ENCODE data around the gene TSHZ1.

The TSHZ1 gene

DNA sequence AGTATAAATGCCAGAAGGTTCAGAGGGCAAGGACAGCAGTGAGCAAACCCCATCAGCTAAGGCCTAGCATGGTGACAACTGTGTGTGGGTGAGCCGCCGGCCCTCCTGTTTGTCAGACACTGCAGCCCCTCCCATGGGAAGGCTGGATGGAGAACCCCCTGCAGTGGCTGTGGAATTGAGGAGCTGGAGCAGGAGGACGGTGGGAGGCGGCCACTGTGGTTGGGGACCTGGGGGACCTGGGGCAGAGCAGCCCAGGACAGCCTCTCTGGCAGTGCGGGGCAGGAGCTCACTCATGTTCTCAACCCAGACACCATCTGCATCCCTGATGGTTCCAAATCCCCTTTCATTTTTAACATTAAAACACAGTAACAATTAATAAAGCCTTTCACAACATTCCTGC lies 68.8 kb downstream of the TSHZ1 start:
- FAIRE-seq: no peak

DNA sequence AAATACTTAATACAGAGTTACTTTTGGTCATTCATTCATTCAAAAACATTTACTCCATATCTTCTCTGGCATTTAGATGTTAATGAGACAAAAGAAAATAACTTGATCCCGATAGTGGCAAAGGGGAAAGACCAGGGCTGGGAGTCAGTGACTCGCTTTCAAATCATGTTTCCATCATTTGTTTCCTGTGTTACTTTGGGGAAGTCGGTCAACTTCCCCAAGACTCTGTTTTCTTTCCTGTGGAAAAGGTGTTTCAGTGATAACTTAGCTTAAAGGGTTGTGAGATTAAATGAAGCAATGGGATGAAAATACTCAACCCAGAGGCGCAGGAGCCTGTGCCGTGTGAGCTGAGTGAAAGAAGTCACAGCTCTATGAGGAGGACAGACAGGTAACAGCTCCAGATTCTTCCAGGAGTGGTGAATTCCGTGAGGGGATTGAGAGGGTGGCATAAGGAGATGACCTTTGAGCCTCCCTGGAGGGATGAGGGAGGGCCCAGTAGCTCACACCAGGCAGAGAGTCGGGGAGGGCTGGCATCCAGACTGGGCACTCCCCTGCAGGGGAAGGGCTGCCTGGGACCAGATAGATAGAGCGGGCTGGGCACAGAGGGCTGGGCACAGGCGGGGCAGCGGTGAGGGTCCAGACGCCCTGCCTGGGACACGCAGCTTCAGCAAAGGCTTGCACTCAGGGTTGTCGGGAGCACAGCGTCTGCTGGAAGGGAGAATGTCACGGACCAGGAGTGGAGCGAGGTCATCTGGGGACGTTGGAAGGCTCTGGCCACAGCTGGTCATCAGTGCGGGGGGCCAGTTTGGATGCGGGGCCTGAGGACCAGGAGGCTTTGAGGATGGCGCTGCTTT lies 70.1 kb downstream of the TSHZ1 start:
- FAIRE-seq: no peak

DNA sequence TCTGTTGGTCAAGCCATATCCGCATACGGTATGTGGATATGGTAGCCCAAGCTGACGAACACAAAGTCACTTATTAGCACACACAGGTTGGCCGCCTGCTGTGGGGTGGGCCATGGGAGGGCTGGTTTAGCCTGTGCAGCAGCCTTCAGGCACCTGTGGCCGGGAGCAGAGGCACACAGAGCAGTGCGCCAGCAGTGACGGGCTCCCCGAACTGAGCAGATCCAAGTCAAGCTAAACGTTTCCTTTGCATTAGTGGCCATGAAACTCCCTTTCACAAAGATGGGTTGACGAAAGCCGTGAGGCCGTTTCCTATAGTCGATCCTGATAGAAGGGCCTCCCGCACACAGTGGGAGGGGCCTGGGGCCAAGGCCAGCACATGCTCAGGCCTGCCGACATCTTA lies 72.1 kb downstream of the TSHZ1 start:
- no peak for FAIRE-seq

DNA sequence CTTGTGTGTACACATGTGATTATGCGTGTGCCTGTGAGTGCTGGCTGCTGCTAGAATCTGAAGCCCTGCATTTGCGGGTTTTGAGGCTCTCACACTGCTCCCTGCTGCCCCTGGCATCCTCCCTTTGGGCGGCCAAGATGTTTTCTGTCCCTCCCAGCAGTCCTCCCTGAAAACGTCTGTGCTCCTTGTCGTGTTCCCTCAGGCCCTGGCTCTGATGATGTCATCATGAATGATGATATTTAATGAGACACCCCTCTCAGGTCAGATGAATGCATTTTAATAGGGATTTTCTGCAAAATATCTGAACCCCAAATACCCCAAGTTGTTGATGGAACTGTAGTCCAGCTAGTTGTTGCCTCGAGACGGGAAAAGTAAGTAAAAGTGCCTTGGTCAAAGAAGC lies 73.1 kb downstream of the TSHZ1 start:
- FAIRE-seq: no peak

DNA sequence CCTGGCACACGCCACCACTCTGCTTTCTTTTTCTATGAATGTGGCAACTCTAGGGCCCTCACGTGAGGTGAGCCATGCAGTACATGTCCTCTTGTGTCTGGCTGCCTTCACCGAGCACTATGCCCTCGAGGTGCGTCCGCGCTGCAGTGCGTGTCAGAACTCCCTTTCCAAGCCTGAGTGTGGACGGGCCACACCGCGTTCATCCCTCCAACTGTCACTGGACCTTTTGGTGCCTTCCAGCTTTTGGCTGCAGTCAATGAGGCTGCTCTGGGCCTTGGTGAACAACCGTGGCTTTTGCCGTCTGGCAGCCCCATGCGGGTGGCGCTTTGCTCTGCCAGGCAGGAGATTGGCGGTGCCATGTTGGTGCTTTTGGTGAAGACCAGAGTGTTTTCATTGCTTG lies 74.0 kb downstream of the TSHZ1 start:
- no peak for FAIRE-seq

DNA sequence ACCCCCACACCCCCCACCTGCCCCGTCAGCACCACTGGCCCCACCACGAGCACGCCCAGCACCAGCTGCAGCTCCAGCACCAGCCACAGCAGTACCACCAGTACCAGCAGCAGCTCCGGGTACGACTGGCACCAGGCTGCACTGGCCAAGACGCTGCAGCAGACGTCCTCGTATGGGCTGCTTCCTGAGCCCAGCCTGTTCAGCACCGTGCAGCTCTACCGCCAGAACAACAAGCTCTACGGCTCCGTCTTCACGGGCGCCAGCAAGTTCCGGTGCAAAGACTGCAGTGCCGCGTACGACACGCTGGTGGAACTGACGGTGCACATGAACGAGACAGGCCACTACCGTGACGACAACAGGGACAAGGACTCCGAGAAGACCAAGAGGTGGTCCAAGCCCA lies 75.3 kb downstream of the TSHZ1 start:
- no peak for FAIRE-seq

DNA sequence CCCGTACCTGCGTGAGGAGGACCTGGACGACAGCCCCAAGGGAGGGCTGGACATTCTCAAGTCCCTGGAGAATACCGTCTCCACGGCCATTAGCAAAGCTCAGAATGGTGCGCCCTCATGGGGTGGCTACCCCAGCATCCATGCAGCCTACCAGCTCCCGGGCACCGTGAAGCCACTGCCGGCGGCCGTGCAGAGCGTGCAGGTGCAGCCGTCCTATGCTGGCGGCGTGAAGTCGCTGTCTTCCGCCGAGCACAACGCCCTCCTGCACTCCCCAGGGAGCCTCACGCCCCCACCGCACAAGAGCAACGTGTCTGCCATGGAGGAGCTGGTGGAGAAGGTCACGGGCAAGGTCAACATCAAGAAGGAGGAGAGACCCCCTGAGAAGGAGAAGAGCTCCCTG lies 76.4 kb downstream of the TSHZ1 start:
- FAIRE-seq: no peak

DNA sequence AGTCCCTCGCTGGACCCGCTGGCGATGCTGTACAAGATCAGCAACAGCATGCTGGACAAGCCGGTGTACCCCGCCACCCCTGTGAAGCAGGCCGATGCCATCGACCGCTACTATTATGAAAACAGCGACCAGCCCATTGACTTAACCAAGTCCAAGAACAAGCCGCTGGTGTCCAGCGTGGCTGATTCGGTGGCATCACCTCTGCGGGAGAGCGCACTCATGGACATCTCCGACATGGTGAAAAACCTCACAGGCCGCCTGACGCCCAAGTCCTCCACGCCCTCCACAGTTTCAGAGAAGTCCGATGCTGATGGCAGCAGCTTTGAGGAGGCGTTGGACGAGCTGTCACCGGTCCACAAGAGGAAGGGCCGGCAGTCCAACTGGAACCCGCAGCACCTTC lies 77.1 kb downstream of the TSHZ1 start:
- no peak for FAIRE-seq

DNA sequence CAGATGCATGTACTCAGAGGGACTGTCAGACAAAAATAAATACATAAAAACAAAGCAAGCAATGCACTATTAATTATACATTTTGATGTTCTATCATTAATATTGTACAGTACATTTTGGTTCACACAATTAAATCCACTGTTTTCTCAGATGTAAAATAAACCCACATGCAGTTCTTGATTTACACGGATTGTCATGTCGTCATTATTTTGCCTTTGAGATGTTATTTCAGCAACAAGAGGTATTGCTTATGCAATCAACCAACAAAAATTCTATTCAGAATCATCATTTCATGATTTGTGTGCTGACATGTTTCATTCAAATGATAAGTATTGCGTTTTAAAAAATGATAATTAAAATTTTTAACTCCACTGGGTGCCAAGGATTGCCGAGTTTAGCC lies 79.2 kb downstream of the TSHZ1 start:
- FAIRE-seq: no peak

DNA sequence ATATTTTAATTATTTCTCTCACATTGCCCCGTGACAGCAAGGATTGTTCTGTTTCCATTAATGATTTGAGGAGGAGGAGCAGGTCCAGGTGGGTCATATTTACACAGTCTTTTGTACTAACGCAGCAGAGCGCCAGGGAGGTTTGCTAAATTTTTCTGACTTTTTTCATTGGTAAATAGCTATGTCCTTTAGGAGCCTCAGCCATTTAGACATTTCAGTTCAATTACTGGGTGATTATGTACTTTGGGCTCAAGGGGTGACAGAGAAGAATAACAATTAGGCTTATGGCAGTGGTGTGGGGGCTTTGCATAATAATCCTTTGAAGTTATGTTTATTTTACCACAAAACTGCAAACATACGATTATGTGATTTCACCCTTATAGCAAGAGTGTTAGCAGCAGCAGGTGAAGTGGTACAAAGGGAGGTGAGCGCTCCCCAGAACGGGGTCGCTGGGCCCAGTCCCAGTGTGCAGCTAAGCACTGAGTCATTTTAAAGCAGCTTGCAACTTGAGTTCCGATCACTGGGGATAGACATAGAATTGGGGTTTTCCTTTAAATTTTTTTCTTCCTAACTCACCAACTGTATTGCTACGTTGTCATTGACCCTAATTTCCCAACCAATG lies 80.3 kb downstream of the TSHZ1 start:
- no peak for FAIRE-seq

DNA sequence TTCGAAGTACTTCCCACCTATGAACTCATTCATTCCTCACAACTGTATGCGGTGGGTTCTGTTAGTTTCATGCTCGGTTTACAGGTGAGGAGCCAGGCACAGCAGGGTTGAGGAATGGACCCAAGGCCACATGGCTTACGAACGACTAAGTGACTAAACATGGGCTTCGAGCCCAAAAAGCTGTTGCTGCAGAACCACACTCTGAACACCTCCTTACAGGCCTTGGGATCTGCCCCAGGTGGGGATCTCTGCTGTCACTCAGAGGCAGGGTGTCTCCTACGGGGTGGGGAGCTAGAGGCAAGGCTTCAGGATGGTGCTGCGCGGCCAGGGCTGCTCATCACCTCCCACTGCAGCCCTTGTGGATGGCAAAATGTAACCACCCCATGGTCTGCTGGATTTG lies 80.9 kb downstream of the TSHZ1 start:
- no peak for FAIRE-seq

DNA sequence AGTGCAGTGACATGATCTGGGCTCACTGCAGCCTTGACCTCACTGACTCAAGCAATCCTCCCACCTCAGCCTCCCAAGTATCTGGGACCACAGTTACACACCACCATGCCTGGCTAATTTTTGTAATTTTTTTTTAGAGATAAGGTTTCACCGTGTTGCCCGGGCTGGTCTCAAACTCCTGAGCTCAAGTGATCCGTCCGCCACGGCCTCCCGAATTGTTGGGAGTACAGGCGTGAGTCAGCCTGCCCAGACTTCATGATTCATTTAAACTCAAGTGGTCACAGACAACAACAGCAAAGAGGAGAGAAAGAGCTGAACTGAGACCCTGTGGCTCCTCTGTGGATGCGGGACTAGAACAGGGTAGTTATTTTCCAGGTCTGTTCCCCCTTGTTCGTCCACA lies 83.0 kb downstream of the TSHZ1 start:
- FAIRE-seq: no peak

DNA sequence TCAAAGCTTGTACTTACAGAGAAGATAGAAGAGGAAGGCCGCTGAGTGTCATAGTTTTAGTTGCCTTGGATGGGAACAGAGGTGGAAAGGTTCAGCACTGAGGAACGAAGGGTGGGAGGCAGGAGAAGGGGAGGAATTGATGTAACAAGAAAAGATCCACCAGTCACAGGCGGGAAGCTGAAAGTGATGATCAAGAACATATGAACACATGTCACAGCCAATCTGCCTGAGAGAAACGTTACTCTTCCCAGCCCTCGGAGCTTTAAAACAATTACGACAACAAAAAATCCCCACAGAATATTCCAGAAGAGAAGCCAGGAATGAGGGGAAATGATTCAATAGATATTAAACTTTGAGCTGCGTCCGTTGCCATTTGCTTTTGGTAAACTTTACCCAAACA lies 87.1 kb downstream of the TSHZ1 start:
- no peak for FAIRE-seq

DNA sequence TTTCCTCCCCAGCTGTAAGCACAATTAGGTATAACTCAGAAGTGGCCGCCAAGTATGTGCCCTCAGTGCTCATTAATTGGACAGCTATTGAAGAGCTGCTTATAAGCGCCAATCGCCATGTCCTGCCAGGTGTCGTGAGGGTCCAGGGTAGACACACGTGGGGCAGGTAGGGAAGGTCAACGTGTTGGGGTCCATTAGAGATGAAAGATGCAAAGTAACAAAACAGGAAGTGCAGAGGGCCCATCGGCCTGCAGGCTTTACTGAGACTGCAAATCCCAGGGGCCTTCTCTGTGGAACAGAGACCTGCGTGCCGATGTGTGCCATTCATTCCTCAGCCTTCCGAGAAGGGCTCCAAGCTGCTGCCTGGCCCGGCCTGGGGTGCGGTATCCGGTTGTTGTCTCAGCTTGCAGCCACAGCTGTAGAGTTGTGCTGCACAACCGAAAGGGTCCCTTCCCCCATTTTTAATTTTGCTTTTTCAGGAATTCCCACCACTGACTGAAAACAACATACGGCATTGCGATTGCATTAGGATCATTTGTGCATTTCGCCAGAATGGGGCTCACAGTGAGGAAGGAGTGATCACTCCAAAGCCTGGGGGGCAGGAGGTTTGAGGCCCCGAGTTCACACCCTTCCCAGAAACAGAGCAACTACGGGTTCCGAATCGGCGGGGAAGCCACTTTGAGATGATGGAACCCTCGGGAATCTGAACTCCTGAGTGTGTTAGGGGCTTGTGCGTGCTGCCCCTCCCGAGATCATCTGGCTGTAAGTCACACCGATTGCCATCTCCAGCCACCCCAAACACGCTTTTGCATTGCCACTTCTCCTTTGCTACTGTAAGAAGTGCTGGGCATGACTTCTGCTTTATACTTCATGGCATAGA lies 94.3 kb downstream of the TSHZ1 start:
- FAIRE-seq: no peak

DNA sequence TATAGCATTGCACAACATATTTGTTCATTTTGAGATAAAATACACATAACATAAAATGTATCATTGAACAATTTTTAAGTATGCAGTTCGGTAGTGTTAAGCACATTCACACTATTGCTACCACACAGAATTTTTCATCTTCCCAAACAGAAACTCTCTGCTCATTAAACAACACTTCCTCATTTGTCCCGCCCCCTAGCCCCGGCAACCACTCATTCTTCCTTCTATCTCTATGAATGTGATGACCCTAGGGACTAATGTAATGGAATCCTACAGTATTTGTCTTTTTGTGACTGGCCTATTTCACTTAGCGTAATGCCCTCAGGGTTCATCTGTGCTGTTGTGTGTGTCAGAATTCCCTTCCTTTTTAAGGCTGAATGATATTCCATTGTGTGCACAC lies 95.4 kb downstream of the TSHZ1 start:
- no peak for FAIRE-seq

DNA sequence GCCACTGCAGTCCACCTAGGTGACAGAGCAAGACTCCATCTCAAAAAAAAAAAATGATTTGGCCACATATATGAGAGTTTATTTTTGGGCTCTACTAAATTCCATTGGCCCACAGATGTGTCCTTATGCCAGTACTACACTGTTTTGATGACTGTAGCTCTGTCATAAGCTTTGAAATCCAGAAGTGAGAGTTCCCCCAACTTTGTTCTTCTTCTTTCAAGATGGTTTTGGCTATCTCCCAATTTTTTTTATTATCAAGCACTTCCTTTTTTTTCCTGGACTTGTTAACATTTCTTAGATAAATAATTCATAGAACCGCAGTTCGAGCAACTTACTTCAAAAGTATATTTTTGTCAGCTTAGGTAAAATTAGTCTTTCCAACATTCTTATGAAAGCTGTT lies 96.9 kb downstream of the TSHZ1 start:
- FAIRE-seq: no peak

DNA sequence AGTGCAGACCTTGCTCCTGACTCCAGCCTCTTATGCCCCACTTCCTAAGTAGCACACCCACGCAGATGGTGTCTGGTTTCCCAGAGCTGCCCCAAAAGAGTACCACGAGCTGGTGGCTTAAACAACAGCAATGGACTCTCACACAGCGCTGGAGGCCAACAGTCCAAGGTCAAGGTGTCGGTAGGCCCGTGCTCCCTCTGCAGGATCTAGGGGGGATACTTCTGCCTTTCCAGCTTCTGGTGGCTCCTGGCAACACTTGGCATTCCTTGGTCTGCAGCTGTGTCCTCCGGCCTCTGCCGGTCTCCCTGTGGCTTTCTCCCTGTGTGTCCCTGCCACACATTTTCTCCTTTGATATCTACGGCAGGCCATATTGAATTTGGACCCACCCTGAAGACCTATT lies 99.0 kb downstream of the TSHZ1 start:
- FAIRE-seq: no peak

DNA sequence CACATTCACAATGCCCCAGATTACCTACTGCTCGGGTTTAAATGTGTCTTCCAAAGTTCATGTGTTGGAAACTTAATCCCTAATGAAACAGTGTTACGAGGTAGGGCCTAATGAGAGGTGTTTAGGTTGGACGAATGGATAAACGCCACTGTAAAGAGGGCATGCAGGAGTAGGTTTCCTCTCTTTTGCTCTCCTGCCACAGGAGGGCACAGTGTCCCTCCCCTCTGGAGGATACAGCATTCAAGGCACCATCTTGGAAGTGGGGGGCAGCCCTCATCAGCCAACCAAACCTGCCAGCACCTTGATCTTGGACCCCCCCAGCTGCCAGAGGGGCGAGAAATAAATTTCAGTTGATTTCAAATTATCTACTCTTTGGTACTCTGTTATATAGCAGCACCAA lies 103.5 kb downstream of the TSHZ1 start:
- FAIRE-seq: no peak

DNA sequence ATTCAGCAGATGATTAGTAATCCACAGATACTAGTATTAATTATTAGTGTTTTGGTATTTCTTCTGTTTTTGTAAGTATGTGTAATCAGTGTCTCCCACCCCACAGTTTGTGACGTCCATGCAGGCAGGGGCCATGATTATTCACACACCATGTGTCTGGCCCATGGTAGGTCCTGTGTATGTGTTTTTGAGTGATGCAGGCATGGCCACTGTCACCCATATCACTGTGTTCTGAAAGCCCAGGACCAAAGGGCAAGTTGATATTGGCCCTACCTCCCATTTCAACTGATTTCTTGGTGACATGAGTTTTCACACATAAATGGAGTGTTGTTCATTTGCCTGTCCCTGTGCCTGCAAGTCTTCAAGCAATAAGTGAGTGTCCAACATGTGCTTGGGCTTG lies 104.0 kb downstream of the TSHZ1 start:
- no peak for FAIRE-seq

DNA sequence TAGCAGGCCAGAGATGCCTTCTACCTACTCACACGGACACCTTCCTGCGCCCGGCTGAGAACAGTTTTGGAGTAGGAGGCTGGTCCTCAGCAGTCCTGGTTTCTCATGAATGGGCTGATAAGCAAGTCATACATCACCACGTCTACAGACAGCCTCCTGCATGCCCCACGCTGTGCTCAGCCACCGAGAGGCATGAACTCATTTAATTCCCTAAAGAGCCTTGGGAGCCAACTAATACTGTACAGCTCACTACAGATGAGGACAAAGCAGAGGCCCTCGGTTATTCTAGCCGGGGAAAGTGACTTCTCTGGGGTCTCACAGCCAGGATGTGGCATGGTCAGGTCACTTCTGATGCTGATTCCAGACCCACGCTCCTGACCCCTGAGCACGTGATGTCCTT lies 105.6 kb downstream of the TSHZ1 start:
- no peak for FAIRE-seq

DNA sequence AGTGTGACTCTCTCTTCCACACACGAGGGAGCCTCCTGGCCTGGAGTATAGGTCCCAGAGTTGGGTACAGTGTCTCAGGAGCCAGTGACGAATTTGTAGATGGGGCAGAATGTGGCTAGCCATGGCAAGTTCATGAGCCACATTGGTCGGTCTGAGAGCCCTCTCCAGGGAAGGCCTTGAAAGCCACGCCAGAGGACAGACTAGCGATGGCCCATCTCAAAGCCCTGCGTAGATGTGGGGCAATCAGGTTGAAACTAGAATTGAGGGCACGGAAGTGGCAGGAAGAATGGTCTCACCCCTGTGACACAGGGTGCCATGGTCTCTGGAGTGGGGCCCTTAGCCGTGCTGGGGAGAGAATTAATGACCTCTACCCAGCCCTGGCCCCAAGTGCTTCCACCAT lies 106.2 kb downstream of the TSHZ1 start:
- FAIRE-seq: no peak

DNA sequence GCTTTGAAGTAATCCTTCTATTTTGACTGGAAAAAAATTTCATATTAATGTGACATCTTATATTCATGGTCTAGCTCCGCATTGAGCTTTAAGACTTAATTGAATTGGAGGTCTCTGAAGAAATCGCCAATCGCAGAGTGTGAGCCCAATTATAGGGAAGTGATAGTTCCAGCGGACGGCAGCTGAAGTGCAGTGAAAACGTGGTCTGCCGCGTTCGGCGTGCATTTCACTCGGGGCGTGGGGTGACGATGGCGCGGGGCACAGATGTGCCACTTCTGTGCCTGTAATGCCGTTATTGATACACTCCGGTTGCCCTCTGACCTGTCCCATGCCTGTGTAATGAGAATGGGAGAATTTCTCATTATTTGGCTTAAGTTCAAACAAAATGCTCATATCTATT lies 106.7 kb downstream of the TSHZ1 start:
- no peak for FAIRE-seq

DNA sequence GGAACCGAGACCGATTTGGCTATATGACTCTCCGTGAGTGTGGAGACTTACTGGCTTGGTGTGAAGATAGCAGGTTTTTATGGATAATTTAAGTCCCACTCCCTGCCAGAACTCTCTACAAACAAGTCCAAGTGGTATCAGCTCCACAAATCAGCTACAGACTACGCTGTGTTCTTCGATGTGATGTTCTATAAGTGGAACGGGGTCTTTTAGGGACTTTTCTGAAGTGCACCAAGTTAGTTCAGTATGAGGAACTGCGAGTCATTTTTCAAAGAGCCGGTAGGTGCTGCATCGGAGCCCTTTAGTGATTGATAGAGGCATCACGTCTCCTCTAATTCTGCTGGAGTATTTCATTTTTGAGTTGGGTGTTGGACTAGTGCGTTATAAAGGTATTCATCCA lies 107.1 kb downstream of the TSHZ1 start:
- FAIRE-seq: no peak

DNA sequence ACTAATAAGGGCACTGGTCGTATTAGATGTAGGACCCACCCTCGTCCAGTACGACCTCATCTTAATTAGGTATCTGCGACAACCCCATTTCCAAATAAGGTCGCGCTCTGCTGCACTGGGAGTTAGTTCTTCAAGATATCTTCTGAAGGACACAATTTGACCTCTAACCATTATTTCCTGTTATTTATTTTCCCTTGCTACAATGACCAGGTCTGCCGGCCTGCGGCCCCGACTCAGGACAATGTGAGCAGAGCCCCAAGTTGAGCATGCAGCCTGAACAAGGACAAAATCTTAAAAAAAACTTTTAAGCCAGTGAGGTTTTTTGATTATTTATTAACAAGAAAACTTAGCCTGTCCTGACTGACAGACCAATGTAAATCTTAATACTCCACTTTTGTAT lies 109.3 kb downstream of the TSHZ1 start:
- no peak for FAIRE-seq
